Pons (tissue), 1 donor: Measurements from ENCODE around the gene RASGRF1.
A peak's percentile ranks its signal among the peaks of the same experiment; 100 is the strongest.

ENCODE experiments used
- DNase-seq: peaks from one replicate; pipeline ENCODE4 v3.0.0-alpha.2; 2016; ENCODE audit warnings: low spot score

RASGRF1 gene

GRCh38 chr15:78957416-78958093 is 133.0 kb downstream of the RASGRF1 start:
- DNase-seq = no peak

- DNase-seq = no peak
Observed at GRCh38 chr15:78956937-78957336, 133.6 kb downstream of the RASGRF1 start.

GRCh38 chr15:78955355-78955754 is 135.2 kb downstream of the RASGRF1 start:
- DNase-seq = no peak

GRCh38 chr15:78951841-78952238 is 138.7 kb downstream of the RASGRF1 start:
- no peak for DNase-seq

- no peak for DNase-seq
Observed at GRCh38 chr15:78950902-78951840, 139.4 kb downstream of the RASGRF1 start.

GRCh38 chr15:78950343-78950742 is 140.2 kb downstream of the RASGRF1 start:
- no peak for DNase-seq

GRCh38 chr15:78949461-78949860 is 141.1 kb downstream of the RASGRF1 start:
- DNase-seq = no peak

- DNase-seq = no peak
Observed at GRCh38 chr15:78947506-78947905, 143.1 kb downstream of the RASGRF1 start.

- DNase-seq = no peak
Observed at GRCh38 chr15:78946493-78946892, 144.1 kb downstream of the RASGRF1 start.

- no peak for DNase-seq
Observed at GRCh38 chr15:78944669-78945407, 145.7 kb downstream of the RASGRF1 start, which contains the start of gene CTSH. Gene CTSH, minus strand, starts transcription at chr15:78945046. Its CDS starts 65 bp downstream, at chr15:78944981.

GRCh38 chr15:78944202-78944625 is 146.4 kb downstream of the RASGRF1 start:
- no peak for DNase-seq

- DNase-seq = no peak
Observed at GRCh38 chr15:78943692-78944091, 146.9 kb downstream of the RASGRF1 start.

- DNase-seq = no peak
Observed at GRCh38 chr15:78942741-78943140, 147.8 kb downstream of the RASGRF1 start.

GRCh38 chr15:78938658-78939488 is 151.7 kb downstream of the RASGRF1 start:
- peak; percentile 70 for DNase-seq

GRCh38 chr15:78937132-78937739 is 153.3 kb downstream of the RASGRF1 start:
- DNase-seq = no peak

- no peak for DNase-seq
Observed at GRCh38 chr15:78934655-78935023, 155.9 kb downstream of the RASGRF1 start.

GRCh38 chr15:78933823-78934654 is 156.5 kb downstream of the RASGRF1 start:
- no peak for DNase-seq

- no peak for DNase-seq
Observed at GRCh38 chr15:78933187-78933822, 157.3 kb downstream of the RASGRF1 start.

- DNase-seq = no peak
Observed at GRCh38 chr15:78932258-78932808, 158.2 kb downstream of the RASGRF1 start.
